Mucosa of gallbladder (tissue), 1 donor: ENCODE data around the gene SERTM2. TPM values are rescaled to one million over a fixed set of nuclear protein-coding genes. Genes with fewer than 3 reads are reported as not detected.

Experiments used
- DNase-seq: peaks from one replicate; pipeline ENCODE4 v3.0.0-alpha.2; 2020; ENCODE audit warnings: low spot score
- total RNA-seq: library from RNA; stranded (reverse); gene quantifications from one replicate; pipeline ENCODE4 v1.2.1, GENCODE V29; 2021
- donor health status: DM: no; HTN: no; CAD: no.

The SERTM2 gene
- total RNA-seq, 1 donor from 2014 or later: 0.06 TPM

GRCh38 chrX:111560801-111561200 lies 49.4 kb downstream of the SERTM2 start:
- DNase-seq: no peak

GRCh38 chrX:111561851-111562250 lies 50.4 kb downstream of the SERTM2 start:
- no peak for DNase-seq

GRCh38 chrX:111567542-111568255 lies 56.3 kb downstream of the SERTM2 start:
- no peak for DNase-seq

GRCh38 chrX:111568354-111568753 lies 56.9 kb downstream of the SERTM2 start:
- DNase-seq: no peak

- DNase-seq: no peak
Measured at GRCh38 chrX:111568817-111569216, 57.4 kb downstream of the SERTM2 start.

Other genes starting within 250 kb of the SERTM2 start
- 35.6 TPM for gene CAPN6, start 241.2 kb upstream of the SERTM2 start, total RNA-seq
- 0.95 TPM for gene DCX, start 99.5 kb upstream of the SERTM2 start, total RNA-seq
- 56.9 TPM for gene ALG13, start 169.5 kb downstream of the SERTM2 start, total RNA-seq